ENCODE measurements around the gene CFAP43.

GRCh38 chr10:104277785-104278184 lies 45.6 kb upstream of the CFAP43 start:
- TF ChIP-seq EZH2 (IDR thresholded peaks at IDR 0.05; ENCODE audit: low read depth) (no peak), CTCF (conservative IDR thresholded peaks at IDR 0.05) (no peak)
